Measurements from ENCODE around the gene DICER1.

The DICER1 gene

GRCh38 chr14:95075789-95076188 lies 81.5 kb downstream of the DICER1 start:
- DNase-seq = no peak

DNA sequence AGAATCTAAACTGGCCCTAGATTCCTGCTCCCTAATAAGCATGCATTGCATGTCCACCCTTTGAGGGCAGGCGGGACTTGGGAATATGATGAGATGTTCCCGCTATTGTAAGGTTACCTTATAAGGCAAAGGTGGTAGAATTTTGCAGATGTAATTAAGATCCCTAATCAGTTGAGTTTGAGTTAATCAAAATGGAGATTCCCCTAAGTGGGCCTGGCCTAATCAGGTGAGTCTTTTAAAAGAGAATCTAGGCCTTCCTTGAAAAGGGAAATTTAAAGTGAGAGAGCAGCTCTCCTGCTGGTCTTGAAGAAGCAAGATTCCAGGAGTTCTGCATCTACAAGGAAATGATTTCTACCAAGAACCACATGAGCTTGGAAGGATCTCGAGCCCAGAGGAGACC lies 83.4 kb downstream of the DICER1 start:
- no peak for DNase-seq

- DNase-seq = no peak
These were observed 84.9 kb downstream of the DICER1 start for GRCh38 chr14:95072310-95072905.

- DNase-seq = peak; percentile 7
These were observed 85.6 kb downstream of the DICER1 start for GRCh38 chr14:95071649-95072280.

- DNase-seq = peak; percentile 11
These were observed 86.4 kb downstream of the DICER1 start for GRCh38 chr14:95070748-95071435.

DNA sequence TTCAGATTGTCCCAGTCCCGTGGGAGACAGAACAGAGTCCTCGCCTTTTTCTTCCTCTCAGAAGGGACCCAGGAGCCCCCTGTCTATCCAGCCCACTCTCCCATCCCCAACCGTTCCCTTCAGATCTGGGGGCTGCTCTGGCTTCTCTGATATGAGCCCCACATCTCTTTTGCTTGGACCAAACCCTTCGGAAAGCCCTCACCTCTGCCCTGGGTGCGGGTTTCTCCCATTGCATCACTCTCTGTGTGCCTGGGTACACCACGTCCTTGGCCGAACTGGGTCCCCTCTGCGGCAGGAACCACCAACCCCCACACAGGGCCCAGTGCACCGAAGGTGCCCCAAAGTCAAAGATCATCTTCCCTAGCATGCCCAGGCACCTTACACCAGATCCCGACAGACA lies 87.8 kb downstream of the DICER1 start:
- peak; percentile 7 for DNase-seq

DNA sequence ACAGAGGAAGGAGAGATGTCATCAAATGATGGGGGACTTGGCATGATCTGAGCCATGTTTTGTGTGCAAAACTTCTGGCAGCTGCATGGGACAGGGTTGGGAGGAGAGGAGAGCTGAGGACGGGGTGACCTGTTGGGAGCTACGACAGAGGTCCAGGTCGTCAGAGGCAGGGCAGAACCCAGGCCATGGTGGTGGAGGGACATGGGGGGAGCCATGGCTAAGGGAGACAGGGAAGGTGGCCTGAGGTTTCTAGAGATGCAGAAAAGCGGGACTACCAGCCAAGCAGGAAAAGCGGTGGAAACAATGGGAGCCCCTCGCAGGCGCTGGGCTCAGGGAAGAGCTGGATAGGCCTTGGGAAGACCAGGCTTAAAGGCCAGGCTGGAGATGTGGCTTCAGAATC lies 88.3 kb downstream of the DICER1 start:
- peak; percentile 26 for DNase-seq

DNA sequence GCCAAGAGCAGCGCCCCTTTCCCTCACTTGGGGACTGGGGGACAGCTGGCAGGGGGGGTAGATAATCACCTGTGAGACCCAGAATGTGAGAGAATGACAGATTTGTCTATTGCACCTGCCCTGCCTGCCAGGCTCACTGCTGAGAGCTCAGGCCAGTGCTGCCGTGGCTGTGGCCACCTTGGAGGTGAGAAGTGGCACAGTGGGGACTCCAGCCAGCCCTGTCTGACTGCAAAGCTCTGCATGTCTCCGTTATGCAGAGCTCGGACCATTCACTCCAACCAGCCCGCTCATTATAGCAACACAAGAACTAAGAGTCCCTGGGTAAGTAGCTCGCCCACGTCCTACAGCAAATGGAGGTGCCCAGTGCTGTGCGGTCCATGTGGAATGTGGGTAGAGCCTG lies 88.8 kb downstream of the DICER1 start:
- peak; percentile 35 for DNase-seq

DNA sequence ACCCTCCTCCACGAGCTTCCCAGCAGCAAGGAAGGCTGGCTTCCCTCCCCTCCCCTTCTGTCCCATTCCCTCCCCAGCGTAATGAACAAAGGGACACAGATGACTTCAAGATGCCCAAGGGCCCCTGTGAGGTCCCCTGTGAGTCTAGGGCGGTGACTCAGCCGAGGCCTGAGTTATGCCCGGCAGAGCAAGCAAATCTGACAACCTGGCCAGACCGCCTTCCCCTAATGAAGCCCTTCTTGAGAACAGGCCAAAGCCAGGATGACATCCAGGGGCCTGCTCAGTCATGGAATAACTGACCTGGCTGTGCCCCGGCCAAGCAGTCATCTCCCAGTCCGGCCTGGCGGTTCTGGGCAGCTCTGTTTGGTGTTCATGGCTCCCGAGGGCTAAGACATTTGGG lies 89.2 kb downstream of the DICER1 start:
- DNase-seq = peak; percentile 24

DNA sequence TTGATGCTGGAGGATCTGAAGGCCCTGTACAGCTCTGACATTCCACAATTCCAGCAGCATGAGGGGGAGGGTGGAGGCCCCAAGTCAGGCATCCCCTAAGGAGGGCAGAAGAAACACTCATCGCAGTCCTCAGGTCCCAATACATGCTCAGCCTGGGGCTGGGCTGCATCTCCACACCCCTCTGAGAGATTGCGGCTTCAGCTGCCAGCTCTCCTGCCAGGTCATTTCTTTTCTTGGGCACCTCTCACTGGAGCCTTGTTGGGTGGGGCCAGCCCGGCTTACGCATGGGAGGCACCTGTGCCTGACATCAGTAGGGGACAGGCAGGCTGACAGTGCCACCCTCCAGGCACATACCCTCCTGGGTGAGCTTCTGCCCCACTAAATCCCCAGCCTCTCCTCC lies 89.8 kb downstream of the DICER1 start:
- no peak for DNase-seq

DNA sequence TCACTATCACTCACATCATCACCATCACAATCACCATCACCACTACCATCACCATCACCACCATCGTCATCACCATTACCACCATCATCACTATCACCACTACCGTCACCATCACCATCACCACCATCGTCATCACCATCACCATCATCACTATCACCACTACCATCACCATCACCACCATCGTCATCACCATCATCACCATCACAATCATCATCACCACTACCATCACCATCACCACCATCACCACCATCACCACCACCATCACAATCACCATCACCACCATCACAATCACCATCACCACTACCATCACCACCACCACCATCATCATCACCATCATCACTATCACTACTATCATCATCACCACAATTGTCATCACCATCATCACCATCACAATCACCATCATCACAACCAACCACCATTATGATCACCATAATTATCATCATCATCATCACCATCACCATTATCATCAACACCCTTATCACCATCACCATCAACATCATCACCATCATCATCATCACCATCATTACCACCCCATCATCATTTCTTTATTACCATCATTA lies 90.8 kb downstream of the DICER1 start:
- DNase-seq = no peak

GRCh38 chr14:95065411-95065810 lies 91.9 kb downstream of the DICER1 start:
- DNase-seq = no peak

DNA sequence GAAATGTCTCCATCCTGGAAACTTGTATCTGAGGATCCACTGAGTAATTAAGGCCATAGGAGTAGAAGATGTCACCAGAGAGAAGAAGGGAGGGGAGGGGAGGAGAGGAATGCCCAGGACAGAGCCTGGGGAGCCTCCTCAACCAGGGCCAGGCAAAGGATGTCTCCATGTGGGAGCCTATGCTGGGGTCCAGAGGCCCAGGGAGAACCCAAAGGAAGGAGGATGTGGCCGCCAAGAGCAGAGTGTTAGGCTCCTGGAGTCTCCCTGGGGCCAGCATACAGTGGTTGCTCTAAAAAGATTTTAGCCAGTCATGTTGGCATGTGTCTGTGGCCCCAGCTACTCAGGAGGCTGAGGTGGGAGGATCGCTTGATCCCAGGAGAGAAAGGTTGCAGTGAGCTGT lies 92.6 kb downstream of the DICER1 start:
- no peak for DNase-seq

GRCh38 chr14:95064256-95064655 lies 93.1 kb downstream of the DICER1 start:
- no peak for DNase-seq

GRCh38 chr14:95063391-95063790 lies 93.9 kb downstream of the DICER1 start:
- no peak for DNase-seq

- DNase-seq = no peak
These were observed 94.4 kb downstream of the DICER1 start for GRCh38 chr14:95062946-95063345.

- no peak for DNase-seq
These were observed 95.1 kb downstream of the DICER1 start for GRCh38 chr14:95062220-95062619.

DNA sequence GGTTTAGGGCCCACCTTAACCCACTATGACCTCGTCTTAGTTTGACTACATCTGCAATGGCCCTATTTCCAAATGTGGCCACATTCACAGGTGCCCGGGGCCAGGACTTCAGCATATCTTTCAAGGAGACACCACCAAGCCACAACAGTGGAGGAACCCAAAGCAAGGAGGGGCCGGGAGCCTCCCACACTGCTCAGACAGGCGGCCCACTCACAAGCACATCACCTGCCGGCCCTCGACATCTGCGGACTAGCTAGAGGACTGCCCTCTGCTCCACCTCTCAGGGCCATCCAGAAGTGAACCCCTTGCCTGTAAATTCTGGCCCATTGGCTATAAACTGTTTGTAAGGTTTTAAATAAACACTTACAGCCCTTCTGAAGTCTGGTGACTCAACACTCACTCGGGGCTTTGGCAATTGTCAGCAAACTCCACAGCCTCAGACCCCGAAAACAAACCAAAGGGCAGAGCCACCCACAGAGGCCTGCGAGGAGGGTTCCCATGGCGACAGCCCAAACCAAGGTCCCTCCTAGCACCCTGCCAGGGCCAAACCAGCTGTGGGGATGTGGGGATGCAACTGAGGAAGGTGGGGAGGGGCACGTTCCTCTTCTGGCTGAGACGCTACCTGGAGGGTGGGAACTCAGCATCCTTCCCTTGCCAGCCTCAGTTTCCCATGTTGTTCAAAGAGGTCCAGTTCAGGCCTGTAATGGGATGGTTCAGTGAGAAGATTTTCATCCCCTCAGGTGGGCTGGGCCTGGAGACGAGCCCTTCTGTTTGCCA lies 95.8 kb downstream of the DICER1 start:
- DNase-seq = no peak

DNA sequence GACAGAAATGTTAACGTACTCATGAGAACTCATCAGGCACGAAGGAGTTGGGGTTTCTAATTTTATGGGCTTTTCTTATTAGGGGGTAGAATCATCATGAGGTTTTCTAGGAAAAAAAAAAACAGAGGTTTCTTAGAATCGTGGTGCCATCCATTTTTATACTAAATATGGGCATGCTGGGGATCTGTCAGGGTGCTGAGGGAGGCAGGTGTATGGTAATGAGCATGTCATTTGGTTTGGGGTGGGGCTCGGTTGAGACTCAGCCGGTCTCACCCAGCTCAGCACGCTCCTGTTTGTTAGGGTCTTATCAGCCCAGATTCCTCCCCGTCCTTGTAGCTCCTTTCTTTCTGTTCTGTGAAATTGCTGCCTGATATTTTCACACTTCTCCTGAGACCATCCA lies 98.2 kb downstream of the DICER1 start:
- no peak for DNase-seq

- DNase-seq = no peak
These were observed 98.8 kb downstream of the DICER1 start for GRCh38 chr14:95058491-95058890.

GRCh38 chr14:95057851-95058250 lies 99.5 kb downstream of the DICER1 start:
- DNase-seq = no peak

DNA sequence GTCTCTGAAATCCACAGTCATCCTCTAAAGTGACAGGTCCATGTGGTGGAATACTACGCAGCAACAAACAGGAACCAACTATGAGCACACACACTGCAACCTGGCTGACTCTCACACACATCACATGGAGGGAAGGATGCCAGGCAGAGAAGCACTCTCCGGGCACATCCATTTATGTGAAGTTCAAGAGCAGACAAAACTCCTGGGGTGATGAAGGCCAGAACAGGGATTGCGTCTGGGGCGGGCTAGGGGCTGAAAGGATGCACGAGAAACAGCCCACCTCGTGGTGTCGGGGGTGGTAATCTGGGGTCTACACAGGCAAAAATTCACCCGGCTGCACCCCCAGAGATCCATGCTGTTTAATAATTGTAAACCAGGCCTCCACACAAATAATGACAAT lies 100.2 kb downstream of the DICER1 start:
- DNase-seq = no peak

DNA sequence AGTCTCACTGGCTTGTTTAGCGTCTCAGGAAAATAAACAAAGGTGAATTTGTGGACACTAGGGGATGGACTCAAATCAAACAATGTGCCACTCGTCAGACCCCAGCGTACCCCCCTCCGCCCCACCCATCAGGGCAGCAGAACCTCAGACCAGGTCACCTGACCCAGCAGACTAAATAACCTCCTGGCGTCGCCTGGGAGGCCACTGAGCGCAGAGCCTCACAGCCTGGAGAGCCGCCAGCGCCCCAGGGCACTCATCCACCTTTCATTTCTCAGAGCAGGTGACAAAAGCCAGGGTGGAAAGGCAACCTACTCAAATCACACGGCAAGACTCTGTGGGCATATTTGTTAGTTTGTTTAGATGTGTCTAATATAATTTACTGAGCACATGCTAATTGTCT lies 100.9 kb downstream of the DICER1 start:
- no peak for DNase-seq

All from activated CD8-positive, alpha-beta memory T cell treated with anti-CD3 and anti-CD28 coated beads for 24 hours (primary cell).